ENCODE measurements around the gene ZFC3H1.

The ZFC3H1 gene

GRCh38 chr12:71684081-71684480, 20.4 kb upstream of the ZFC3H1 start:
- TF ChIP-seq GLIS3 (CRISPR knock-in tag; IDR thresholded peaks at IDR 0.05): no peak
- no peak for TF ChIP-seq PATZ1 (CRISPR knock-in tag; IDR thresholded peaks at IDR 0.05; ENCODE audit: borderline replicate concordance)
- no peak for ATAC-seq

- ATAC-seq: no peak
- no peak for TF ChIP-seq CSRNP3 (CRISPR knock-in tag; IDR thresholded peaks at IDR 0.05)
- TF ChIP-seq RARB (CRISPR knock-in tag; IDR thresholded peaks at IDR 0.05): no peak
- no peak for TF ChIP-seq ARNTL (CRISPR knock-in tag; IDR thresholded peaks at IDR 0.05; ENCODE audit: borderline replicate concordance, low read depth)
- no peak for TF ChIP-seq ESRRG (CRISPR knock-in tag; IDR thresholded peaks at IDR 0.05)
- TF ChIP-seq TCF4 (CRISPR knock-in tag; IDR thresholded peaks at IDR 0.05; ENCODE audit: borderline replicate concordance): no peak
- no peak for TF ChIP-seq CREB5 (CRISPR knock-in tag; IDR thresholded peaks at IDR 0.05; ENCODE audit: low read depth)
- TF ChIP-seq POU6F1 (CRISPR knock-in tag; IDR thresholded peaks at IDR 0.05; ENCODE audit: borderline replicate concordance, low read depth): no peak
- TF ChIP-seq GLIS3 (CRISPR knock-in tag; IDR thresholded peaks at IDR 0.05): no peak
- no peak for TF ChIP-seq CSDC2 (CRISPR knock-in tag; IDR thresholded peaks at IDR 0.05)
- no peak for TF ChIP-seq ZFP30 (CRISPR knock-in tag; IDR thresholded peaks at IDR 0.05)
- TF ChIP-seq TSHZ2 (CRISPR knock-in tag; IDR thresholded peaks at IDR 0.05): no peak
- no peak for TF ChIP-seq ZNF8 (CRISPR knock-in tag; IDR thresholded peaks at IDR 0.05)
- TF ChIP-seq ZC3H10 (CRISPR knock-in tag; IDR thresholded peaks at IDR 0.05): no peak
- TF ChIP-seq SNAI2 (CRISPR knock-in tag; IDR thresholded peaks at IDR 0.05): no peak
- TF ChIP-seq ZFP3 (CRISPR knock-in tag; IDR thresholded peaks at IDR 0.05): no peak
- TF ChIP-seq ZNF565 (CRISPR knock-in tag; conservative IDR thresholded peaks at IDR 0.05; ENCODE audit: low read depth): no peak
- no peak for TF ChIP-seq ZNF70 (CRISPR knock-in tag; IDR thresholded peaks at IDR 0.05)
- TF ChIP-seq ISL1 (CRISPR knock-in tag; IDR thresholded peaks at IDR 0.05): no peak
- no peak for TF ChIP-seq PPARA (CRISPR knock-in tag; IDR thresholded peaks at IDR 0.05; ENCODE audit: borderline replicate concordance)
- TF ChIP-seq TOX (CRISPR knock-in tag; IDR thresholded peaks at IDR 0.05; ENCODE audit: borderline replicate concordance): no peak
Measured at GRCh38 chr12:71683633-71684032, 20.0 kb upstream of the ZFC3H1 start.

- no peak for ATAC-seq
- TF ChIP-seq POU6F1 (CRISPR knock-in tag; IDR thresholded peaks at IDR 0.05; ENCODE audit: borderline replicate concordance, low read depth) (no peak), ISL1 (CRISPR knock-in tag; IDR thresholded peaks at IDR 0.05) (no peak), GLIS3 (CRISPR knock-in tag; IDR thresholded peaks at IDR 0.05) (no peak), ARNTL (CRISPR knock-in tag; IDR thresholded peaks at IDR 0.05; ENCODE audit: borderline replicate concordance, low read depth) (no peak), BACH2 (CRISPR knock-in tag; IDR thresholded peaks at IDR 0.05; ENCODE audit: borderline replicate concordance) (no peak), CSRNP3 (CRISPR knock-in tag; IDR thresholded peaks at IDR 0.05) (no peak), TSHZ2 (CRISPR knock-in tag; IDR thresholded peaks at IDR 0.05) (no peak)
Measured at GRCh38 chr12:71682466-71682865, 18.8 kb upstream of the ZFC3H1 start.

All from SK-N-SH treated with all-trans-retinoic acid at 6 μM for 48 hours (cell line).